SU-DHL-6 (cell line): ENCODE results near the gene CLEC11A.

ENCODE experiments used
- CTCF ChIP-seq: fragments of 200-600 bp; sonication (generic); IDR thresholded peaks from one replicate; pipeline ENCODE4 v1.5.1; 2017; ENCODE audit warnings: antibody characterized with exemption, mild to moderate bottlenecking, low read length, moderate library complexity; ENCODE audit not compliant: insufficient read depth, poor library complexity, severe bottlenecking
- EZH2phosphoT487 ChIP-seq: fragments of 200-600 bp; sonication (generic), shearing (Covaris generic); conservative IDR thresholded peaks from 2 replicates; pipeline ENCODE4 v1.6.1; 2018; ENCODE audit warnings: mild to moderate bottlenecking, antibody characterized with exemption, low read length, moderate library complexity, mixed read lengths

DNA sequence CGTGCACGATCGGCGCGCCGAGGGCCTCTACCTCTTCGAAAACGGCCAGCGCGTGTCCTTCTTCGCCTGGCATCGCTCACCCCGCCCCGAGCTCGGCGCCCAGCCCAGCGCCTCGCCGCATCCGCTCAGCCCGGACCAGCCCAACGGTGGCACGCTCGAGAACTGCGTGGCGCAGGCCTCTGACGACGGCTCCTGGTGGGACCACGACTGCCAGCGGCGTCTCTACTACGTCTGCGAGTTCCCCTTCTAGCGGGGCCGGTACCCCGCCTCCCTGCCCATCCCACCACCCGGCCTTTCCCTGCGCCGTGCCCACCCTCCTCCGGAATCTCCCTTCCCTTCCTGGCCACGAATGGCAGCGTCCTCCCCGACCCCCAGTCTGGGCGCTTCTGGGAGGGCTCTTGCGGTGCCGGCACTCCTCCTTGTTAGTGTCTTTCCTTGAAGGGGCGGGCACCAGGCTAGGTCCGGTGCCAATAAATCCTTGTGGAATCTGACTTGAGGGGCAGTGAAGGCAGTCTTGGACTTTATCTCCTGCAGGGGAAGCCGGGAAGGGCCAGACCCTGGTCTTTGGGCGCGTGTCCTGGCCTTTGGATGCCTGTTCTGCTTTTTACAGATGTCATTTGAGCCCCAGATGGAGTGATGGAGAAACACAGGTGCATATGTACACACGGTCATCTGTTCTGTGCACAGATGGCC is 2.2 kb downstream of the CLEC11A start:
- TF ChIP-seq CTCF (no peak), EZH2phosphoT487 (no peak)
